Heart right ventricle (tissue), 16 donors: Measurements from ENCODE around the gene SKP2. TPM values are rescaled to one million over a fixed set of nuclear protein-coding genes. Genes with fewer than 3 reads are reported as not detected.

ENCODE experiments used
- ATAC-seq, 8 donors: fragments of 200-7000 bp; cut with Tn5 transposase; one replicate each; pipeline ENCODE4 v1.9.1; 2020; ENCODE audit warnings: mild to moderate bottlenecking in 8 of 8, moderate library complexity in 8 of 8, moderate number of reproducible peaks in 1 of 8
- DNase-seq, 2 donors: peaks; one replicate each; pipeline ENCODE4 v3.0.0-alpha.2; 2020
- H3K27ac ChIP-seq, 10 donors: fragments of 200-600 bp; sonication (generic) in 2 of 10; one replicate each; pipeline versions ENCODE4 v1.5.0 to v1.8.0; 2020 to 2022; ENCODE audit warnings: mild to moderate bottlenecking in 3 of 10
- H3K27me3 ChIP-seq, 7 donors: fragments of 200-600 bp; one replicate each; pipeline ENCODE4 v1.8.0; 2021 to 2022; ENCODE audit warnings: mild to moderate bottlenecking in 2 of 7
- H3K36me3 ChIP-seq, 9 donors: fragments of 200-600 bp; sonication (generic) in 1 of 9; one replicate each; pipeline versions ENCODE4 v1.5.0 to v1.8.0; 2020 to 2022; ENCODE audit warnings: mild to moderate bottlenecking in 2 of 9
- H3K4me1 ChIP-seq, 9 donors: fragments of 200-600 bp; sonication (generic) in 1 of 9; one replicate each; pipeline versions ENCODE4 v1.5.0 to v1.8.0; 2020 to 2022; ENCODE audit warnings: mild to moderate bottlenecking in 4 of 9
- H3K4me3 ChIP-seq, 10 donors: fragments of 200-600 bp; sonication (generic) in 2 of 10; one replicate each; pipeline versions ENCODE4 v1.5.0 to v1.8.0; 2020 to 2022; ENCODE audit warnings: mild to moderate bottlenecking in 7 of 10, moderate library complexity in 2 of 10
- H3K9me3 ChIP-seq, 11 donors: fragments of 200-600 bp in 10 of 11; sonication (generic) in 2 of 11; one replicate each; pipeline versions ENCODE4 v1.5.0 to v1.8.0; 2013 to 2022; ENCODE audit warnings: mild to moderate bottlenecking in 2 of 11, control low read depth in 1 of 11, moderate library complexity in 1 of 11
- CTCF ChIP-seq, 9 donors: fragments of 200-600 bp; sonication (generic) in 2 of 9; IDR thresholded peaks; one replicate each; pipeline versions ENCODE4 v1.5.0 to v1.8.0; 2021 to 2022; ENCODE audit warnings: antibody characterized with exemption in 9 of 9, mild to moderate bottlenecking in 5 of 9, moderate library complexity in 1 of 9
- WGBS, 2 donors: extraction: QIAGEN DNeasy Blood & Tissue Kit; methylation state at CpG; one replicate each; pipeline ENCODE4 v1.1.7; 2013; ENCODE audit warnings: inconsistent platforms in 1 of 2; 5-methylcytosine and 5-hydroxymethylcytosine counted together
- intact Hi-C, 10 donors: fragments of 100-400 bp; cut with DNase I; formaldehyde crosslinking; loops; one replicate each; pipeline versions ENCODE4 v1.11.1 to v1.14.2; 2022
- polyA plus RNA-seq, 2 donors: library from polyadenylated mRNA; stranded (reverse); fragments of 200-250 nt; gene quantifications; one replicate each; pipeline ENCODE4 v1.2.3, GENCODE V29; 2013
- total RNA-seq, 10 donors: library from RNA; stranded (reverse); fragmentation: NEBNext Ultra II Directional in 3 of 10; extraction: Animal tissue kit (Norgen Biotek cat#: 25700) in 3 of 10; gene quantifications; one replicate each; pipeline versions ENCODE4 v1.2.1 to v1.2.4, GENCODE V29; 2021 to 2023
- donor health status: Arrhythmogenic right ventricular cardiomyopathy.
- donor health status: ischemic (EF 13 %, LVEDD 7.1; RV severe dilation, severe dysfunction).
- donor health status: healthy with polysubstance abuse.
- donor health status: DM: no; HTN: yes; CAD: no.
- donor health status: DM: no; HTN: no; CAD: no.
- donor health status: ischemic (EF 25% LVEDD 6.9; RV normal size, moderate dysfunction).
- donor health status: ischemic (EF 25% LVEDD 5.7; RV mildly dilated, moderate dysfunction).
- donor health status: healthy.
- donor health status: DM: yes; HTN: yes; CAD: no.
- donor health status: Ischemic cardiomyopathy.
- donor health status: ischemic (EF 35%, LVEDD 5.7; RV mildly dilated, moderate dysfunction).
- donor health status: nonischemic (EF 11% LVEDD 7.7; RV severe dilation, severe dysfunction).
- donor health status: DM: yes; HTN: yes; CAD: no.
- donor health status: PGD.
- donor health status: ischemic (EF 29% LVEDD 5.4; RV normal size, mild dysfunction).
- donor health status: nonischemic (EF 23%, LVEDD 6.1; RV moderate dilation, normal function).

The SKP2 gene
- total and polyA plus RNA-seq, 12 donors = 1.5 to 9.5 (median 5.2) TPM

GRCh38 chr5:36215910-36216309, 64.0 kb downstream of the SKP2 start:
- Histone ChIP-seq H3K27me3 (no peaks in the 10 kb centered on the region), H3K27ac (no peak overlapping the region), H3K9me3 (no peaks in the 10 kb centered on the region), H3K36me3 (peaks cover 0 to 98% (median 8%) of the 10 kb centered on the region in 9 donors), H3K4me3 (no peak overlapping the region), H3K4me1 (no peaks in the 10 kb centered on the region)
- no peak for TF ChIP-seq CTCF (IDR thresholded peaks at IDR 0.05)
- ATAC-seq (no peak), DNase-seq (no peak)
- intact Hi-C loops = no loop called here
- 54 to 56% methylated on average over 2 of the region's 2 CpGs for WGBS, 2 donors

- peaks cover 0 to 98% (median 10%) of the 10 kb centered on the region in 9 donors for H3K36me3 ChIP-seq
- no peaks in the 10 kb centered on the region for H3K27me3 ChIP-seq
- ATAC-seq (no peak), DNase-seq (no peak)
- no peaks in the 10 kb centered on the region for H3K4me1 ChIP-seq
- H3K4me3 ChIP-seq = no peak overlapping the region
- H3K27ac ChIP-seq = no peak overlapping the region
- no peak for TF ChIP-seq CTCF (IDR thresholded peaks at IDR 0.05)
- no peaks in the 10 kb centered on the region for H3K9me3 ChIP-seq
- intact Hi-C loops = no loop called here
- WGBS, 2 donors = 89 to 90% methylated on average over 1 of the region's 1 CpG
Measured at GRCh38 chr5:36217567-36217966, 65.7 kb downstream of the SKP2 start.

GRCh38 chr5:36217988-36218387, 66.1 kb downstream of the SKP2 start:
- Histone ChIP-seq H3K36me3 (peaks cover 0 to 98% (median 10%) of the 10 kb centered on the region in 9 donors), H3K27ac (no peak overlapping the region), H3K4me3 (no peak overlapping the region), H3K27me3 (no peaks in the 10 kb centered on the region), H3K9me3 (no peaks in the 10 kb centered on the region), H3K4me1 (no peaks in the 10 kb centered on the region)
- WGBS, 2 donors = 99 to 100% methylated on average over 1 of the region's 1 CpG
- TF ChIP-seq CTCF (IDR thresholded peaks at IDR 0.05) = no peak
- DNase-seq = no peak
- intact Hi-C loops = no loop called here
- ATAC-seq = no peak

- Histone ChIP-seq H3K36me3 (peaks cover 0 to 92% (median 25%) of the 10 kb centered on the region in 9 donors), H3K9me3 (no peaks in the 10 kb centered on the region), H3K27ac (no peak overlapping the region), H3K4me1 (no peaks in the 10 kb centered on the region), H3K27me3 (no peaks in the 10 kb centered on the region), H3K4me3 (no peak overlapping the region)
- ATAC-seq = no peak
- no peak for TF ChIP-seq CTCF (IDR thresholded peaks at IDR 0.05)
- intact Hi-C loops = no loop called here
- WGBS, 2 donors = 97 to 100% methylated on average over 1 of the region's 1 CpG
- no peak for DNase-seq
Measured at GRCh38 chr5:36222620-36223019, 70.7 kb downstream of the SKP2 start.
